GM20000 (cell line): ENCODE measurements around the gene STUM.

ENCODE experiments used
- DNase-seq: peaks from one replicate; pipeline ENCODE4 v3.0.0; 2012; ENCODE audit warnings: low spot score
- CTCF ChIP-seq: IDR thresholded peaks from 2 replicates; pipeline ENCODE4 v1.5.1; 2012; ENCODE audit warnings: mild to moderate bottlenecking, control low read depth; ENCODE audit errors: extremely low read depth, missing control alignments

STUM gene

GRCh38 chr1:226526801-226527595 is 21.6 kb upstream of the STUM start:
- DNase-seq, result no peak
- TF ChIP-seq CTCF, result no peak

- no peak for TF ChIP-seq CTCF
- DNase-seq, result no peak
Observed at GRCh38 chr1:226529891-226530290, 18.7 kb upstream of the STUM start.

GRCh38 chr1:226530591-226530990 is 18.0 kb upstream of the STUM start:
- TF ChIP-seq CTCF, result no peak
- DNase-seq, result no peak

- TF ChIP-seq CTCF, result no peak
Observed at GRCh38 chr1:226531360-226532093, 17.0 kb upstream of the STUM start.

GRCh38 chr1:226532553-226532952 is 16.0 kb upstream of the STUM start:
- no peak for TF ChIP-seq CTCF
- DNase-seq, result no peak

More at GRCh38 chr1:226531360-226532093, 17.0 kb upstream of the STUM start:
- DNase-seq, result no peak

- no peak for TF ChIP-seq CTCF
- DNase-seq, result no peak
Observed at GRCh38 chr1:226533220-226533619, 15.3 kb upstream of the STUM start.

GRCh38 chr1:226534098-226534497 is 14.5 kb upstream of the STUM start:
- TF ChIP-seq CTCF, result no peak
- no peak for DNase-seq
